Tibial nerve (tissue), 4 donors: ENCODE measurements around the gene PTBP3. TPM values are rescaled to one million over a fixed set of nuclear protein-coding genes. Genes with fewer than 3 reads are reported as not detected.
"Not testable (repeated sequence)": the region's sequence is repeated elsewhere in the genome, so short reads cannot be mapped to it uniquely, and the experiment has no call there.

Experiments
- DNase-seq, 2 donors: peaks; one replicate each; pipeline ENCODE4 v3.0.0-alpha.2; 2019; ENCODE audit warnings: low spot score in 2 of 2
- H3K27ac ChIP-seq, 4 donors: fragments of 200-600 bp; sonication (generic) in 3 of 4; one replicate each; pipeline ENCODE4 v1.5.1; 2017 to 2019; ENCODE audit warnings: mild to moderate bottlenecking in 1 of 4
- H3K27me3 ChIP-seq, 2 donors: fragments of 200-600 bp; sonication (generic) in 1 of 2; one replicate each; pipeline versions ENCODE4 v1.5.1 to v1.6.0; 2017 to 2019
- H3K36me3 ChIP-seq, 3 donors: fragments of 200-600 bp; sonication (generic); one replicate each; pipeline ENCODE4 v1.5.1; 2018 to 2019
- H3K4me1 ChIP-seq, 4 donors: fragments of 200-600 bp; sonication (generic) in 3 of 4; one replicate each; pipeline ENCODE4 v1.5.1; 2017 to 2019
- H3K4me3 ChIP-seq, 4 donors: fragments of 200-600 bp; sonication (generic) in 3 of 4; one replicate each; pipeline ENCODE4 v1.5.1; 2017 to 2019; ENCODE audit warnings: mild to moderate bottlenecking in 1 of 4, moderate library complexity in 1 of 4
- H3K9me3 ChIP-seq, 4 donors: fragments of 200-600 bp; sonication (generic) in 3 of 4; one replicate each; pipeline ENCODE4 v1.5.1; 2017 to 2019
- CTCF ChIP-seq, 5 experiments: fragments of 200-600 bp in 3 of 5; fragments of 450-650 bp in 2 of 5; sonication (generic) in 3 of 5; IDR thresholded peaks; one replicate each; pipeline ENCODE4 v1.5.1; 2016 to 2019; ENCODE audit warnings: antibody characterized with exemption in 5 of 5, mild to moderate bottlenecking in 3 of 5, moderate library complexity in 2 of 5
- EP300 ChIP-seq, 2 donors: sonication (generic); formaldehyde crosslinking; IDR thresholded peaks; one replicate each; pipeline ENCODE4 v1.6.1; 2017; ENCODE audit warnings: antibody characterized with exemption in 2 of 2, mild to moderate bottlenecking in 1 of 2
- POLR2A ChIP-seq, 2 donors: fragments of 450-650 bp; IDR thresholded peaks; one replicate each; pipeline ENCODE4 v1.6.1; 2017; ENCODE audit warnings: antibody characterized with exemption in 2 of 2, mild to moderate bottlenecking in 2 of 2, moderate library complexity in 2 of 2
- WGBS, 2 donors: methylation state at CpG; one replicate each; pipeline ENCODE4 v1.1.5; 2018; 5-methylcytosine and 5-hydroxymethylcytosine counted together
- total RNA-seq, 4 donors: library from RNA; depleted of rRNA; stranded (reverse); fragments of >200 nt; gene quantifications; one replicate each; pipeline ENCODE4 v1.1.0, GENCODE V29; 2016

Gene PTBP3
- total RNA-seq, 4 donors from 2014 or later, result 25.9 to 46.5 (median 31.8) TPM

DNA sequence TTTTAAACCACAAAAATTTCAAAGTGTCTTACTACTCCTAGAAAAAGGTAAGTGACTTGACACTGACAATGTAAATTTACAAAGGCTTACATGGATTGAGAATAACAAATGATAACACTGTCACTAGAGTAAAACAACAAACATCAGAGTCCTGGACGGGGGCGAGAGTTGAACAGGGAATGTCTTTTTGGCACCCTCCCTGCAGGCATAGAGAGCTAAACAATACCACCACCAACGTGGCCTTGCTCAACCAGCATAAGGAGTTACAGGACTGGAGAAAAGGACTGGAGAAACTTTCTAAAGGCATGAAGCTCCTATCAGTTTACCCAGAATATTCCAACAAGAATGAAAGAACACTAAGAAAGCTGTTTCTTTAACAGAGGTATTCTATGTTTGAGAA is 55.3 kb downstream of the PTBP3 start:
- WGBS, 2 donors, result 45 to 62% methylated on average over 3 of the region's 3 CpGs
- H3K27ac ChIP-seq, result no peak overlapping the region
- no peak for DNase-seq
- TF ChIP-seq CTCF (IDR thresholded peaks at IDR 0.05) (no peak), EP300 (IDR thresholded peaks at IDR 0.05) (no peak), POLR2A (IDR thresholded peaks at IDR 0.05) (no peak)
- H3K4me3 ChIP-seq, result no peak overlapping the region
- no peaks in the 10 kb centered on the region for H3K9me3 ChIP-seq
- no peaks in the 10 kb centered on the region for H3K27me3 ChIP-seq
- no peaks in the 10 kb centered on the region for H3K36me3 ChIP-seq
- H3K4me1 ChIP-seq, result peaks cover 0 to 19% (median 0%) of the 10 kb centered on the region in 4 donors

DNA sequence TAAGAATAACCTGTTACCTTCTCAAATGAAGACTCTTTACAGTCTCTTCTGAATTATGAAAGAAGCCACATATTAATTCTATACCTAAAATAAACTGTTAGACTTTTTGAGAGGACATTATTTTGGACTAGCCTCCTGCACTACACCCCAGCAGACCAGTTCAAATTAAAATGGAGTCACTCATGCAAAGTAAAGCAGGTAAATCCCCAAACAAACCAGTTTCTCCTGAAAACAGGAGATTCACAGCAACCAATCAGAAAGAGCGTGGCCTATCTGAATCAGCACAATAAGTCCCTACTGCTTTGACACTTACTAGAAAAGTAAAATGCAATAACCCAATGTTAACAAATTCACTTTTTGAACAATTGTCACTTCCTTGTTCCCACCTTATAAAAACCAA is 58.8 kb downstream of the PTBP3 start:
- no peaks in the 10 kb centered on the region for H3K9me3 ChIP-seq
- H3K4me3 ChIP-seq, result no peak overlapping the region
- no peak for DNase-seq
- no peak for TF ChIP-seq CTCF (IDR thresholded peaks at IDR 0.05)
- no peak for TF ChIP-seq POLR2A (IDR thresholded peaks at IDR 0.05)
- TF ChIP-seq EP300 (IDR thresholded peaks at IDR 0.05), result no peak
- no peaks in the 10 kb centered on the region for H3K27me3 ChIP-seq
- peaks cover 0 to 7% (median 0%) of the 10 kb centered on the region in 3 donors for H3K36me3 ChIP-seq
- WGBS, 2 donors, result 96 to 97% methylated on average over 1 of the region's 1 CpG
- peaks cover 0 to 19% (median 0%) of the 10 kb centered on the region in 4 donors for H3K4me1 ChIP-seq
- H3K27ac ChIP-seq, result no peak overlapping the region

DNA sequence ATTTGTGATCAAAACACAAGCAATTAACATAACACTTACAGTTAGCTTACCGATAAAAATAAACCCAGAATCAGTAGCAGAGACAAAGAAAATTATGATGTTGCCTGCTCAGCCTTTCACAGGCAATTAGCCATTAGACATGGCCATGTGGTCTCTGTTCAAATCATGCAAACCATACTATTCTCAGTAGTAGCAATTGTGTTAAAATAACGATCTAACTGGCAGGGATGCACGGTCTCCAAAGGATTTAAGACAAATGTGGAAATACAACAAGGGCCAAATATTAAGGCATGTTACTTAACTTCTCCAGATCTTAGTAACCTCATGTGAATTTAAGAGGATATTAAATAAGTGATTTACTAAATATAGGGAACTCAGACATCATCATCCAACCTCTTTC is 59.5 kb downstream of the PTBP3 start:
- peaks cover 0 to 19% (median 0%) of the 10 kb centered on the region in 4 donors for H3K4me1 ChIP-seq
- H3K4me3 ChIP-seq, result no peak overlapping the region
- H3K36me3 ChIP-seq, result peaks cover 0 to 7% (median 0%) of the 10 kb centered on the region in 3 donors
- WGBS, 2 donors, result 33 to 50% methylated on average over 3 of the region's 3 CpGs
- TF ChIP-seq POLR2A (IDR thresholded peaks at IDR 0.05) (no peak), CTCF (IDR thresholded peaks at IDR 0.05) (no peak), EP300 (IDR thresholded peaks at IDR 0.05) (no peak)
- no peaks in the 10 kb centered on the region for H3K27me3 ChIP-seq
- H3K27ac ChIP-seq, result no peak overlapping the region
- no peaks in the 10 kb centered on the region for H3K9me3 ChIP-seq
- DNase-seq, result no peak

DNA sequence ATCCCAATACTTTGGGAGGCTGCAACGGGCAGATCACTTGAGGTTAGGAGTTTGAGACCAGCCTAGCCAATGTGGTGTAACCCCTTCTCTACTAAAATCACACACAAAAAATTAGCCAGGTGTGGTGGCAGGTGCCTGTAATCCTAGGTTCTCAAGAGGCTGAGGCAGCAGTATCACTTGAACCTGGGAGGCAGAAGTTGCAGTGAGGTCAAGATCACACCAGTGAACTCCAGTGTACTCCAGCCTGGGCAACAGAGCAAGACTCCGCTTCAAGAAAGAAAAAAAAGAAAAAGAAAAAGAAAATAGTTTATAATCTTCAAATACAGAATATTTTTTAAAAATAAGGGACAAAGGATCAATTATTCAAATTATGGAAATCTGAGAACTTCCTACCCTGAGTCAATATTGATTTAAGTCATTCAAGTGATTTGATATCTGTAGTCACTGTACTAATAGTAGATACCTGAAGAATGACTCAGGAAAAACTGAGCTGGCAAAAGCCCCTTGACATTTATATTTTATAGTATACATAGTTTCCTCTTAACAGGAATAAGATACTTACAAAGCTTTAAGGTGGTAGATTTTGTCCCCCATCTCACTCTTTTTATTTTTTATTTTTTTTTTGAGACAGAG is 61.8 kb downstream of the PTBP3 start:
- Histone ChIP-seq H3K27me3 (no peaks in the 10 kb centered on the region), H3K4me3 (no peak overlapping the region), H3K9me3 (no peaks in the 10 kb centered on the region), H3K27ac (no peak overlapping the region), H3K36me3 (peaks cover 0 to 18% (median 2%) of the 10 kb centered on the region in 3 donors), H3K4me1 (peaks cover 0 to 11% (median 0%) of the 10 kb centered on the region in 4 donors)
- no peak for DNase-seq
- no peak for TF ChIP-seq EP300 (IDR thresholded peaks at IDR 0.05)
- TF ChIP-seq CTCF (IDR thresholded peaks at IDR 0.05), result no peak
- 96 to 98% methylated on average over 2 of the region's 2 CpGs for WGBS, 2 donors

DNA sequence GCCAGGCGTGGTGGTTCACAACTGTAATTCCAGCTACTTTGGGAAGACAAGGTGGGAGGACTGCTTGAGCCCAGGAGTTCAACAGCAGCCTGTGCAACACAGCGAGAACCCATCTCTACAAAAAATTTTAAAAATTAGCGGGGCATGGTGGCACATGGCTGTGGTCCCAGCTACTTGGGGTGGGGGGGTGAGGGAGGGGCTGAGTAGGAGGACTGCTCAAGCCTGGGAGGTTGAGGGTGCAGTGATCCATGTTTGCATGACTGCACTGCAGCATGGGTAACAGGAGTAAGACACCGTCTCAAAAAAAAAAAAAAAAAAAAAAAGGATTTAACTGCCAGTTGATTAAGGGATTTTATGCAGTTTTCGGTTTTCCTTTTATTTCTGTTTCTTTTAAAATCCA is 65.0 kb downstream of the PTBP3 start:
- H3K4me1 ChIP-seq, result peaks cover 0 to 7% (median under 1%) of the 10 kb centered on the region in 4 donors
- H3K27ac ChIP-seq, result no peak overlapping the region
- no peak overlapping the region for H3K4me3 ChIP-seq
- no peak for DNase-seq
- TF ChIP-seq EP300 (IDR thresholded peaks at IDR 0.05), result no peak
- TF ChIP-seq CTCF (IDR thresholded peaks at IDR 0.05), result no peak
- no peak for TF ChIP-seq POLR2A (IDR thresholded peaks at IDR 0.05)
- H3K9me3 ChIP-seq, result no peaks in the 10 kb centered on the region
- peaks cover 0 to 35% (median 10%) of the 10 kb centered on the region in 3 donors for H3K36me3 ChIP-seq
- H3K27me3 ChIP-seq, result no peaks in the 10 kb centered on the region
- WGBS, 2 donors, result 87 to 92% methylated on average over 5 of the region's 5 CpGs

DNA sequence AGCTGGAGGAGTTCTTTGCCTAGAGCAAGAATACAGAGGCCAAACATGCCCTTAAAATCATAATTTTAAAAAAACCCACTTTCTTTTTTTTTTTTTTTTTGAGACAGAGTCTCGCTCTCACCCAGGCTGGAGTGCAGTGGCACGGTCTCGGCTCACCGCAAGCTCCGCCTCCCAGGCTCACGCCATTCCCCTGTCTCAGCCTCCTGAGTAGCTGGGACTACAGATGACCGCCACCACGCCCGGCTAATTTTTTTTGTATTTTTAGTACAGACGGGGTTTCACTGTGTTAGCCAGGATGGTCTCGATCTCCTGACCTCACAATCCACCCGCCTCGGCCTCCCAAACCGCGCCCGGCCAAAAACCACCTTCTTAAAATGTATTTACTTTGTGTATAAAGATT is 66.3 kb downstream of the PTBP3 start:
- H3K27ac ChIP-seq, H3K4me1 ChIP-seq, DNase-seq, H3K9me3 ChIP-seq, H3K4me3 ChIP-seq, H3K27me3 ChIP-seq: not testable (repeated sequence)
- 95 to 96% methylated on average over 16 of the region's 16 CpGs for WGBS, 2 donors
- peaks cover 0 to 35% (median 10%) of the 10 kb centered on the region in 3 donors for H3K36me3 ChIP-seq
